GM12878 (cell line): ENCODE data around the gene LVRN. TPM values are rescaled to one million over a fixed set of nuclear protein-coding genes. Genes with fewer than 3 reads are reported as not detected.

ENCODE experiments used
- ATAC-seq: fragments of 200-7000 bp; cut with Tn5 transposase; 3 replicates; pipeline ENCODE4 v1.9.1; 2020; ENCODE audit warnings: mild to moderate bottlenecking, moderate library complexity
- BruUV-seq: library from RNA; stranded (reverse); fragments of 400-500 nt; replicated peaks from 2 replicates; lab custom pipeline; 2021; lab: Mats Ljungman, UMichigan
- CTCF ChIA-PET: fragments of 300-600 bp; sonication (Branson Sonifier 250); formaldehyde crosslinking; extraction: SDS; loops from one replicate; lab custom pipeline; 2021; ENCODE audit warnings: inconsistent platforms; lab: Yijun Ruan, JAX
- POLR2A ChIA-PET: fragments of 350-600 bp; formaldehyde crosslinking; extraction: SDS; loops from one replicate; lab custom pipeline; 2021; ENCODE audit warnings: inconsistent platforms; lab: Charles Lee
- RAD21 ChIA-PET: fragments of 300-600 bp; sonication (Branson Sonifier 250); formaldehyde crosslinking; loops from one replicate; lab custom pipeline; 2023; ENCODE audit warnings: antibody characterized with exemption; ENCODE audit not compliant: unreplicated experiment; lab: Charles Lee
- SMC1A ChIA-PET: fragments of 300-600 bp; sonication (Branson Sonifier 250); formaldehyde crosslinking; loops from one replicate; lab custom pipeline; 2023; ENCODE audit not compliant: unreplicated experiment, uncharacterized antibody; lab: Charles Lee
- DNase-seq: peaks from one replicate; pipeline ENCODE4 v3.0.0-alpha.2; 2011; ENCODE audit warnings: low read depth, low spot score
- FAIRE-seq: peaks from 3 replicates; lab custom pipeline; 2011; peaks lifted over from hg19 to GRCh38; lab: Jason Lieb, UNC
- H2AFZ ChIP-seq: 2 replicates; pipeline ENCODE4 v1.6.0; 2011; ENCODE audit warnings: low read depth, low read length, control low read depth; ENCODE audit not compliant: control insufficient read depth
- H3K27ac ChIP-seq: 2 replicates; pipeline ENCODE4 v1.5.1; 2011; ENCODE audit warnings: control low read depth; ENCODE audit not compliant: control insufficient read depth, insufficient read depth
- H3K27me3 ChIP-seq, 2 experiments: replicated peaks in 1 of 2; 2 replicates each; pipeline versions ENCODE4 v1.6.0 to v1.6.1; 2011; ENCODE audit warnings: low read length in 1 of 2; ENCODE audit not compliant: control insufficient read depth in 2 of 2, insufficient read depth in 2 of 2
- H3K36me3 ChIP-seq, 2 experiments: 2 replicates each; pipeline ENCODE4 v1.5.1; 2011; ENCODE audit warnings: low read length in 1 of 2; ENCODE audit not compliant: control insufficient read depth in 2 of 2, insufficient read depth in 2 of 2
- H3K4me1 ChIP-seq: 2 replicates; pipeline ENCODE4 v1.6.1; 2011; ENCODE audit warnings: mild to moderate bottlenecking, low read length, moderate library complexity, mixed read lengths; ENCODE audit not compliant: control insufficient read depth, insufficient read depth
- H3K4me2 ChIP-seq: 2 replicates; pipeline ENCODE4 v1.6.0; 2011; ENCODE audit warnings: control low read depth; ENCODE audit not compliant: control insufficient read depth, insufficient read depth
- H3K4me3 ChIP-seq: fragments of 200-600 bp; sonication (generic); 2 replicates; pipeline ENCODE4 v1.5.1; 2016
- H3K79me2 ChIP-seq: 2 replicates; pipeline ENCODE4 v1.6.0; 2011; ENCODE audit warnings: low read length; ENCODE audit not compliant: control insufficient read depth, insufficient read depth
- H3K9ac ChIP-seq: 2 replicates; pipeline ENCODE4 v1.8.0; 2011; ENCODE audit warnings: low read length, control low read depth, mixed read lengths; ENCODE audit not compliant: control insufficient read depth, insufficient read depth
- H3K9me3 ChIP-seq: replicated peaks from 3 replicates; pipeline ENCODE4 v1.5.1; 2011; ENCODE audit warnings: mild to moderate bottlenecking, low read length; ENCODE audit not compliant: control insufficient read depth, insufficient read depth
- H4K20me1 ChIP-seq: 2 replicates; pipeline ENCODE4 v1.6.0; 2011; ENCODE audit not compliant: control insufficient read depth, insufficient read depth
- ASH2L ChIP-seq: fragments of 300-600, 200-600 bp; sonication (generic); IDR thresholded peaks from 2 replicates; pipeline ENCODE4 v1.6.1; 2017; ENCODE audit warnings: low read depth, mild to moderate bottlenecking, borderline replicate concordance
- EP300 ChIP-seq, 2 experiments: fragments of 150-350 bp in 1 of 2; IDR thresholded peaks; 2 replicates each; pipeline ENCODE4 v1.6.1; 2011 to 2012; ENCODE audit warnings: low read depth in 2 of 2, low read length in 2 of 2, borderline replicate concordance in 1 of 2, improper control_type of control experiment in 1 of 2, inconsistent platforms in 1 of 2; ENCODE audit not compliant: control insufficient read depth in 1 of 2
- HDAC2 ChIP-seq: fragments of 200-600 bp; sonication (generic); IDR thresholded peaks from 2 replicates; pipeline ENCODE4 v1.6.1; 2017
- JUNB ChIP-seq: IDR thresholded peaks from 2 replicates; pipeline ENCODE4 v1.6.1; 2016; ENCODE audit warnings: antibody characterized with exemption, mild to moderate bottlenecking
- KAT2A ChIP-seq: conservative IDR thresholded peaks from 2 replicates; pipeline ENCODE4 v1.6.1; 2011; ENCODE audit warnings: low read depth, low read length; ENCODE audit not compliant: control insufficient read depth
- NBN ChIP-seq: fragments of 450-650 bp; IDR thresholded peaks from 2 replicates; pipeline ENCODE4 v1.6.1; 2016
- NFXL1 ChIP-seq: fragments of 450-650 bp; IDR thresholded peaks from 2 replicates; pipeline ENCODE4 v1.6.1; 2017; ENCODE audit warnings: antibody characterized with exemption, mild to moderate bottlenecking, borderline replicate concordance
- PML ChIP-seq: IDR thresholded peaks from 2 replicates; pipeline ENCODE4 v1.6.1; 2012; ENCODE audit warnings: low read length, inconsistent platforms
- RBBP5 ChIP-seq: fragments of 200-600 bp; sonication (generic); conservative IDR thresholded peaks from 2 replicates; pipeline ENCODE4 v1.6.1; 2016
- SP1 ChIP-seq: IDR thresholded peaks from one replicate; pipeline ENCODE4 v1.6.1; 2011; ENCODE audit warnings: low read depth, low read length
- SREBF1 ChIP-seq: IDR thresholded peaks from 2 replicates; pipeline ENCODE4 v1.6.1; 2012; ENCODE audit warnings: mild to moderate bottlenecking, low read length
- SUZ12 ChIP-seq: fragments of 200-600 bp; sonication (generic); IDR thresholded peaks from one replicate; pipeline ENCODE4 v1.6.1; 2018; ENCODE audit warnings: antibody characterized with exemption, mild to moderate bottlenecking; ENCODE audit not compliant: unreplicated experiment
- ZNF622 ChIP-seq: fragments of 450-650 bp; IDR thresholded peaks from 2 replicates; pipeline ENCODE4 v1.6.1; 2017; ENCODE audit warnings: mild to moderate bottlenecking, inconsistent platforms
- WGBS: methylation state at CpG from one replicate; pipeline ENCODE4 v1.1.6; 2016; ENCODE audit warnings: low lambda C conversion rate; ENCODE audit not compliant: insufficient replicate concordance, insufficient coverage; ENCODE audit errors: missing lambda C conversion rate; 5-methylcytosine and 5-hydroxymethylcytosine counted together
- in situ Hi-C: fragments of 300-500 bp; cut with MboI; formaldehyde crosslinking; loops from 9 replicates; pipeline ENCODE4 v1.14.3; 2018; ENCODE audit warnings: mixed read lengths
- intact Hi-C: fragments of 100-400 bp; cut with micrococcal nuclease; formaldehyde crosslinking; loops from one replicate; pipeline ENCODE4 v1.14.2; 2022; ENCODE audit not compliant: unreplicated experiment
- polyA plus RNA-seq, 11 experiments: library from polyadenylated mRNA; depleted of rRNA in 4 of 11; unstranded in 6 of 11; stranded (reverse) in 5 of 11; fragments of >200 nt; fragmentation: Nextera tagmentation in 4 of 11; fragmentation: Illumina TruSeq in 1 of 11; extraction: Ambion mirVana in 4 of 11; extraction: Trizol in 1 of 11; gene quantifications; 1 replicate in 1 of 11; 2 replicates in 10 of 11; pipeline versions ENCODE4 v1.2.1 to v1.2.3, GENCODE V29; 2011 to 2016; ENCODE audit warnings: inconsistent platforms in 2 of 11, missing spikeins in 2 of 11, low read depth in 1 of 11
- total RNA-seq, 4 experiments: library from RNA; depleted of rRNA in 3 of 4; stranded (reverse); fragments of >200 nt in 3 of 4; fragmentation: Illumina TruSeq in 1 of 4; extraction: Trizol in 1 of 4; gene quantifications; 2 replicates each; pipeline versions ENCODE4 v1.2.1 to v1.2.3, GENCODE V29; 2013 to 2021
- TF ChIP-seq, protein P1 (sequence below): fragments of 450-650 bp; formaldehyde crosslinking; IDR thresholded peaks from 2 replicates; pipeline ENCODE4 v1.4.0; 2020; ENCODE audit warnings: mild to moderate bottlenecking, moderate library complexity
- TF ChIP-seq, protein P2 (sequence below): fragments of 450-650 bp; formaldehyde crosslinking; IDR thresholded peaks from 2 replicates; pipeline ENCODE4 v1.5.0; 2022; ENCODE audit warnings: mild to moderate bottlenecking, missing genetic modification characterization
- TF ChIP-seq, protein P3 (sequence below): IDR thresholded peaks from 2 replicates; pipeline ENCODE4 v1.6.1; 2011; ENCODE audit warnings: borderline replicate concordance, low read depth, mild to moderate bottlenecking, moderate library complexity, mixed read lengths, low read length; ENCODE audit not compliant: insufficient read depth; ENCODE audit errors: extremely low read length

LVRN gene
- total and polyA plus RNA-seq, 10 of the 15 experiments (the other 5 are each of a cell fraction or from before 2014, with no cell fraction given), result 0.04 to 0.87 (median 0.11) TPM; not detected in 4

DNA sequence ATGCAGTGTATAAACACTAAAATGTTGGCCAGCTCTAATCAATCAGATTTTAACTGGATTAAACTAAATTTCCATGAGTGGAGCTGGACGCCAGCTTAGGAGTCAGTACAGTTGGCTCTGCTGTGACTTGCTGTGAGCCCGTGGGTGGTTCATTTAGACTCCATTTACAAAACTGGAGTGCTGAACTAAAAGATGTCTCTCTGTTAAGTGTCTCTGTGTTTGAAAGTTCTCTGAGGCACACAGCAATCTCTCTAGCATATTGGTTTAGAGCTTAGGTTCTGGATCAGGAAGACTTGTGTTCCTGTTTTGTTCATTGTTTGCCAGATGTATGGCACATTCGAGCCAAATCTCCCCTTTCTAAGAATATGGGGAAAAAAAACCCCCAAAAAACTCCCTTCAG is 42.0 kb downstream of the LVRN start:
- intact Hi-C loops, result no loop called here
- ChIA-PET CTCF (no interaction called here), POLR2A (no interaction called here), SMC1A (no interaction called here), RAD21 (no interaction called here)
- ATAC-seq, result no peak
- H2AFZ ChIP-seq, result no peak overlapping the region
- no peak overlapping the region for H3K9ac ChIP-seq
- no peak for DNase-seq
- H3K4me2 ChIP-seq, result no peak overlapping the region
- no peaks in the 10 kb centered on the region for H3K27me3 ChIP-seq
- H4K20me1 ChIP-seq, result no peaks in the 10 kb centered on the region
- TF ChIP-seq SUZ12 (no peak), NBN (no peak), SP1 (no peak), RBBP5 (no peak), SREBF1 (no peak), ZNF622 (no peak), JUNB (no peak), ASH2L (no peak), HDAC2 (no peak), KAT2A (no peak), EP300 (IDR thresholded peaks at IDR 0.05; ENCODE audit: borderline replicate concordance in 1 of 2, control insufficient read depth in 1 of 2, low read depth in 2 of 2, low read length in 2 of 2) (no peak), PML (no peak), NFXL1 (no peak)
- TF ChIP-seq, protein P1, sequence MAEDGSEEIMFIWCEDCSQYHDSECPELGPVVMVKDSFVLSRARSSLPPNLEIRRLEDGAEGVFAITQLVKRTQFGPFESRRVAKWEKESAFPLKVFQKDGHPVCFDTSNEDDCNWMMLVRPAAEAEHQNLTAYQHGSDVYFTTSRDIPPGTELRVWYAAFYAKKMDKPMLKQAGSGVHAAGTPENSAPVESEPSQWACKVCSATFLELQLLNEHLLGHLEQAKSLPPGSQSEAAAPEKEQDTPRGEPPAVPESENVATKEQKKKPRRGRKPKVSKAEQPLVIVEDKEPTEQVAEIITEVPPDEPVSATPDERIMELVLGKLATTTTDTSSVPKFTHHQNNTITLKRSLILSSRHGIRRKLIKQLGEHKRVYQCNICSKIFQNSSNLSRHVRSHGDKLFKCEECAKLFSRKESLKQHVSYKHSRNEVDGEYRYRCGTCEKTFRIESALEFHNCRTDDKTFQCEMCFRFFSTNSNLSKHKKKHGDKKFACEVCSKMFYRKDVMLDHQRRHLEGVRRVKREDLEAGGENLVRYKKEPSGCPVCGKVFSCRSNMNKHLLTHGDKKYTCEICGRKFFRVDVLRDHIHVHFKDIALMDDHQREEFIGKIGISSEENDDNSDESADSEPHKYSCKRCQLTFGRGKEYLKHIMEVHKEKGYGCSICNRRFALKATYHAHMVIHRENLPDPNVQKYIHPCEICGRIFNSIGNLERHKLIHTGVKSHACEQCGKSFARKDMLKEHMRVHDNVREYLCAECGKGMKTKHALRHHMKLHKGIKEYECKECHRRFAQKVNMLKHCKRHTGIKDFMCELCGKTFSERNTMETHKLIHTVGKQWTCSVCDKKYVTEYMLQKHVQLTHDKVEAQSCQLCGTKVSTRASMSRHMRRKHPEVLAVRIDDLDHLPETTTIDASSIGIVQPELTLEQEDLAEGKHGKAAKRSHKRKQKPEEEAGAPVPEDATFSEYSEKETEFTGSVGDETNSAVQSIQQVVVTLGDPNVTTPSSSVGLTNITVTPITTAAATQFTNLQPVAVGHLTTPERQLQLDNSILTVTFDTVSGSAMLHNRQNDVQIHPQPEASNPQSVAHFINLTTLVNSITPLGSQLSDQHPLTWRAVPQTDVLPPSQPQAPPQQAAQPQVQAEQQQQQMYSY, result no peak
- TF ChIP-seq, protein P2, sequence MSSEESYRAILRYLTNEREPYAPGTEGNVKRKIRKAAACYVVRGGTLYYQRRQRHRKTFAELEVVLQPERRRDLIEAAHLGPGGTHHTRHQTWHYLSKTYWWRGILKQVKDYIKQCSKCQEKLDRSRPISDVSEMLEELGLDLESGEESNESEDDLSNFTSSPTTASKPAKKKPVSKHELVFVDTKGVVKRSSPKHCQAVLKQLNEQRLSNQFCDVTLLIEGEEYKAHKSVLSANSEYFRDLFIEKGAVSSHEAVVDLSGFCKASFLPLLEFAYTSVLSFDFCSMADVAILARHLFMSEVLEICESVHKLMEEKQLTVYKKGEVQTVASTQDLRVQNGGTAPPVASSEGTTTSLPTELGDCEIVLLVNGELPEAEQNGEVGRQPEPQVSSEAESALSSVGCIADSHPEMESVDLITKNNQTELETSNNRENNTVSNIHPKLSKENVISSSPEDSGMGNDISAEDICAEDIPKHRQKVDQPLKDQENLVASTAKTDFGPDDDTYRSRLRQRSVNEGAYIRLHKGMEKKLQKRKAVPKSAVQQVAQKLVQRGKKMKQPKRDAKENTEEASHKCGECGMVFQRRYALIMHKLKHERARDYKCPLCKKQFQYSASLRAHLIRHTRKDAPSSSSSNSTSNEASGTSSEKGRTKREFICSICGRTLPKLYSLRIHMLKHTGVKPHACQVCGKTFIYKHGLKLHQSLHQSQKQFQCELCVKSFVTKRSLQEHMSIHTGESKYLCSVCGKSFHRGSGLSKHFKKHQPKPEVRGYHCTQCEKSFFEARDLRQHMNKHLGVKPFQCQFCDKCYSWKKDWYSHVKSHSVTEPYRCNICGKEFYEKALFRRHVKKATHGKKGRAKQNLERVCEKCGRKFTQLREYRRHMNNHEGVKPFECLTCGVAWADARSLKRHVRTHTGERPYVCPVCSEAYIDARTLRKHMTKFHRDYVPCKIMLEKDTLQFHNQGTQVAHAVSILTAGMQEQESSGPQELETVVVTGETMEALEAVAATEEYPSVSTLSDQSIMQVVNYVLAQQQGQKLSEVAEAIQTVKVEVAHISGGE (CRISPR knock-in tag), result no peak
- TF ChIP-seq, protein P3, sequence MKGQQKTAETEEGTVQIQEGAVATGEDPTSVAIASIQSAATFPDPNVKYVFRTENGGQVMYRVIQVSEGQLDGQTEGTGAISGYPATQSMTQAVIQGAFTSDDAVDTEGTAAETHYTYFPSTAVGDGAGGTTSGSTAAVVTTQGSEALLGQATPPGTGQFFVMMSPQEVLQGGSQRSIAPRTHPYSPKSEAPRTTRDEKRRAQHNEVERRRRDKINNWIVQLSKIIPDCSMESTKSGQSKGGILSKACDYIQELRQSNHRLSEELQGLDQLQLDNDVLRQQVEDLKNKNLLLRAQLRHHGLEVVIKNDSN, result no peak
- in situ Hi-C loops, result no loop called here
- 39% methylated on average over 3 of the region's 3 CpGs for WGBS
- H3K4me3 ChIP-seq, result no peak overlapping the region
- no peaks in the 10 kb centered on the region for H3K79me2 ChIP-seq
- BruUV-seq, result no TSS peak
- H3K4me1 ChIP-seq, result no peaks in the 10 kb centered on the region
- FAIRE-seq, result no peak
- H3K9me3 ChIP-seq, result no peaks in the 10 kb centered on the region
- no peaks in the 10 kb centered on the region for H3K36me3 ChIP-seq
- no peak overlapping the region for H3K27ac ChIP-seq
